Heart right ventricle (tissue), 16 donors: ENCODE measurements around the gene CLEC9A. TPM values are rescaled to one million over a fixed set of nuclear protein-coding genes. Genes with fewer than 3 reads are reported as not detected.

Experiments
- ATAC-seq, 8 donors: fragments of 200-7000 bp; cut with Tn5 transposase; one replicate each; pipeline ENCODE4 v1.9.1; 2020; ENCODE audit warnings: mild to moderate bottlenecking in 8 of 8, moderate library complexity in 8 of 8, moderate number of reproducible peaks in 1 of 8
- DNase-seq, 2 donors: peaks; one replicate each; pipeline ENCODE4 v3.0.0-alpha.2; 2020
- H3K27ac ChIP-seq, 10 donors: fragments of 200-600 bp; sonication (generic) in 2 of 10; one replicate each; pipeline versions ENCODE4 v1.5.0 to v1.8.0; 2020 to 2022; ENCODE audit warnings: mild to moderate bottlenecking in 3 of 10
- H3K27me3 ChIP-seq, 7 donors: fragments of 200-600 bp; one replicate each; pipeline ENCODE4 v1.8.0; 2021 to 2022; ENCODE audit warnings: mild to moderate bottlenecking in 2 of 7
- H3K36me3 ChIP-seq, 9 donors: fragments of 200-600 bp; sonication (generic) in 1 of 9; one replicate each; pipeline versions ENCODE4 v1.5.0 to v1.8.0; 2020 to 2022; ENCODE audit warnings: mild to moderate bottlenecking in 2 of 9
- H3K4me1 ChIP-seq, 9 donors: fragments of 200-600 bp; sonication (generic) in 1 of 9; one replicate each; pipeline versions ENCODE4 v1.5.0 to v1.8.0; 2020 to 2022; ENCODE audit warnings: mild to moderate bottlenecking in 4 of 9
- H3K4me3 ChIP-seq, 10 donors: fragments of 200-600 bp; sonication (generic) in 2 of 10; one replicate each; pipeline versions ENCODE4 v1.5.0 to v1.8.0; 2020 to 2022; ENCODE audit warnings: mild to moderate bottlenecking in 7 of 10, moderate library complexity in 2 of 10
- H3K9me3 ChIP-seq, 11 donors: fragments of 200-600 bp in 10 of 11; sonication (generic) in 2 of 11; one replicate each; pipeline versions ENCODE4 v1.5.0 to v1.8.0; 2013 to 2022; ENCODE audit warnings: mild to moderate bottlenecking in 2 of 11, control low read depth in 1 of 11, moderate library complexity in 1 of 11
- WGBS, 2 donors: extraction: QIAGEN DNeasy Blood & Tissue Kit; methylation state at CpG; one replicate each; pipeline ENCODE4 v1.1.7; 2013; ENCODE audit warnings: inconsistent platforms in 1 of 2; 5-methylcytosine and 5-hydroxymethylcytosine counted together
- intact Hi-C, 10 donors: fragments of 100-400 bp; cut with DNase I; formaldehyde crosslinking; loops; one replicate each; pipeline versions ENCODE4 v1.11.1 to v1.14.2; 2022
- polyA plus RNA-seq, 2 donors: library from polyadenylated mRNA; stranded (reverse); fragments of 200-250 nt; gene quantifications; one replicate each; pipeline ENCODE4 v1.2.3, GENCODE V29; 2013
- total RNA-seq, 10 donors: library from RNA; stranded (reverse); fragmentation: NEBNext Ultra II Directional in 3 of 10; extraction: Animal tissue kit (Norgen Biotek cat#: 25700) in 3 of 10; gene quantifications; one replicate each; pipeline versions ENCODE4 v1.2.1 to v1.2.4, GENCODE V29; 2021 to 2023
- TF ChIP-seq, protein P1 (sequence below), 9 donors: fragments of 200-600 bp; sonication (generic) in 2 of 9; IDR thresholded peaks; one replicate each; pipeline versions ENCODE4 v1.5.0 to v1.8.0; 2021 to 2022; ENCODE audit warnings: antibody characterized with exemption in 9 of 9, mild to moderate bottlenecking in 5 of 9, moderate library complexity in 1 of 9
- donor health status: Arrhythmogenic right ventricular cardiomyopathy.
- donor health status: ischemic (EF 13 %, LVEDD 7.1; RV severe dilation, severe dysfunction).
- donor health status: healthy with polysubstance abuse.
- donor health status: DM: no; HTN: yes; CAD: no.
- donor health status: DM: no; HTN: no; CAD: no.
- donor health status: ischemic (EF 25% LVEDD 6.9; RV normal size, moderate dysfunction).
- donor health status: ischemic (EF 25% LVEDD 5.7; RV mildly dilated, moderate dysfunction).
- donor health status: healthy.
- donor health status: DM: yes; HTN: yes; CAD: no.
- donor health status: Ischemic cardiomyopathy.
- donor health status: ischemic (EF 35%, LVEDD 5.7; RV mildly dilated, moderate dysfunction).
- donor health status: nonischemic (EF 11% LVEDD 7.7; RV severe dilation, severe dysfunction).
- donor health status: DM: yes; HTN: yes; CAD: no.
- donor health status: PGD.
- donor health status: ischemic (EF 29% LVEDD 5.4; RV normal size, mild dysfunction).
- donor health status: nonischemic (EF 23%, LVEDD 6.1; RV moderate dilation, normal function).

Gene CLEC9A
- total and polyA plus RNA-seq, 12 donors = 0.04 to 0.37 (median 0.18) TPM; not detected in 8

DNA sequence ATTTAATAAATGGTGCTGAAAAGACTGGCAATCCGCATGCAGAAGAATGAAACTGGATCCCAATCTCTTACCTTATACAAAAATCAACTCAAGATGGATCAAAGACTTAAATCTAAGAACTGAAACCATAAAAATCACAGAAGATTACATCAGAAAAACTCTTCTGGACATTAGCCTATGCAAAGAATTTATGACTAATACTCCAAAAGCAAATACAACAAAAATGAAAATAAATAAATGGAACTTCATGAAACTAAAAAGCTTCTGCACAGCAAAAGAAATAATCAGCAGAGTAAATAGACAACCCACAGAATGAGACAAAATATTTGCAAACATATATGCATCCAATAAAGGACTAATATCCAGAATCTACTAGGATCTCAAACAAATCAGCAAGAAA lies 82.6 kb downstream of the CLEC9A start:
- Histone ChIP-seq H3K9me3 (peaks cover 0 to 7% (median 0%) of the 10 kb centered on the region in 11 donors), H3K27me3 (no peaks in the 10 kb centered on the region), H3K27ac (no peak overlapping the region), H3K4me1 (no peaks in the 10 kb centered on the region), H3K36me3 (peaks cover 0 to 15% (median 0%) of the 10 kb centered on the region in 9 donors), H3K4me3 (no peak overlapping the region)
- ATAC-seq (no peak), DNase-seq (no peak)
- WGBS, 2 donors = 96 to 97% methylated on average over 1 of the region's 1 CpG
- intact Hi-C loops = no loop called here
- TF ChIP-seq, protein P1, sequence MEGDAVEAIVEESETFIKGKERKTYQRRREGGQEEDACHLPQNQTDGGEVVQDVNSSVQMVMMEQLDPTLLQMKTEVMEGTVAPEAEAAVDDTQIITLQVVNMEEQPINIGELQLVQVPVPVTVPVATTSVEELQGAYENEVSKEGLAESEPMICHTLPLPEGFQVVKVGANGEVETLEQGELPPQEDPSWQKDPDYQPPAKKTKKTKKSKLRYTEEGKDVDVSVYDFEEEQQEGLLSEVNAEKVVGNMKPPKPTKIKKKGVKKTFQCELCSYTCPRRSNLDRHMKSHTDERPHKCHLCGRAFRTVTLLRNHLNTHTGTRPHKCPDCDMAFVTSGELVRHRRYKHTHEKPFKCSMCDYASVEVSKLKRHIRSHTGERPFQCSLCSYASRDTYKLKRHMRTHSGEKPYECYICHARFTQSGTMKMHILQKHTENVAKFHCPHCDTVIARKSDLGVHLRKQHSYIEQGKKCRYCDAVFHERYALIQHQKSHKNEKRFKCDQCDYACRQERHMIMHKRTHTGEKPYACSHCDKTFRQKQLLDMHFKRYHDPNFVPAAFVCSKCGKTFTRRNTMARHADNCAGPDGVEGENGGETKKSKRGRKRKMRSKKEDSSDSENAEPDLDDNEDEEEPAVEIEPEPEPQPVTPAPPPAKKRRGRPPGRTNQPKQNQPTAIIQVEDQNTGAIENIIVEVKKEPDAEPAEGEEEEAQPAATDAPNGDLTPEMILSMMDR (IDR thresholded peaks at IDR 0.05) = no peak

DNA sequence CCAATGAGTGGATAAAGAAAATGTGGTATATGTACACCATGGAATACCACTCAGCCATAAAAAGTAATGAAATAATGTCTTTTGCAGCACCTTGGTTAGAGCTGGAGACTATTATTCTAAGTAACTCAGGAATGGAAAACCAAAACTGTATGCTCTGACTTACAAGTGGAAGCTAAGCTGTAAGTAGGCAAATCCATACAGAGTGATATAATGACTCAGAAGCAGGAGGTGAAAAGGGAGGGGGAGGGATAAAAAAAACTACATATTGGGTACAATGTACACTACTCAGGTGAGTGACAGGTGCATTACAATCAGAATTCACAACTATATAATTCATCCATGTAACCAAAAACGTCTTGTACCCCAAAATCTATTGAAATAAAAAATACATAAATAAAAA lies 83.4 kb downstream of the CLEC9A start:
- 54 to 62% methylated on average over 1 of the region's 1 CpG for WGBS, 2 donors
- intact Hi-C loops = no loop called here
- Histone ChIP-seq H3K27me3 (no peaks in the 10 kb centered on the region), H3K9me3 (peaks cover 0 to 7% (median 0%) of the 10 kb centered on the region in 11 donors), H3K36me3 (peaks cover 0 to 20% (median 0%) of the 10 kb centered on the region in 9 donors), H3K27ac (no peak overlapping the region), H3K4me1 (no peaks in the 10 kb centered on the region), H3K4me3 (no peak overlapping the region)
- TF ChIP-seq, protein P1 (IDR thresholded peaks at IDR 0.05) = no peak
- DNase-seq = no peak
- no peak for ATAC-seq

DNA sequence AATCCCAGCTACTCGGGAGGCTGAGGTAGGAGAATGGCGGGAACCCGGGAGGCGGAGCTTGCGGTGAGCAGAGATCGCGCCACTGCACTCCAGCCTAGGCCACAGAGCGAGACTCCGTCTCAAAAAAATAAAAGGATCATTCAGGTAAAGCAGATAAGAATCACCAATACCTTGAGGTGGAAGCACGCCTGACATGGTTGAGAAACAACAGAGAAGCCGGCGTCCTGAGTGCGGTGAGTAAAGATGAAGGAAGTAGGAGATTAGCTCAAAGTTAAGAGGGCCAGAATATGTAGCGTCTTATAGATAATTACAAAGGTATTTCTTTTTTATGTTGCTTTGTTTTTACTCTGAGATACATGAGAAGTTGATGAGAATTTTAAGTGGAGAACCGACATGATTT lies 84.8 kb downstream of the CLEC9A start:
- 88 to 93% methylated on average over 15 of the region's 15 CpGs for WGBS, 2 donors
- no peak for ATAC-seq
- intact Hi-C loops = no loop called here
- DNase-seq = no peak
- peaks cover 0 to 7% (median 0%) of the 10 kb centered on the region in 11 donors for H3K9me3 ChIP-seq
- H3K36me3 ChIP-seq = peaks cover 0 to 20% (median 0%) of the 10 kb centered on the region in 9 donors
- peaks cover 0 to 5% (median 0%) of the 10 kb centered on the region in 9 donors for H3K4me1 ChIP-seq
- TF ChIP-seq, protein P1 (IDR thresholded peaks at IDR 0.05) = no peak
- H3K27me3 ChIP-seq = no peaks in the 10 kb centered on the region
- H3K27ac ChIP-seq = no peak overlapping the region
- no peak overlapping the region for H3K4me3 ChIP-seq

Other genes with a start within 250 kb of the CLEC9A start
- gene KLRF1, start 203.2 kb upstream of the CLEC9A start, total RNA-seq = 1 to 10 TPM in 1 of 10 donors, under 1 TPM in 3, not detected in 6; 0.19 to 1.8 (median 0.40) TPM
- 1 to 10 TPM in 1 of 2 donors, under 1 TPM in 1; 0.19 to 2.3 TPM for gene KLRF1, start 203.2 kb upstream of the CLEC9A start, polyA plus RNA-seq
- 10 to 100 TPM in 1 of 10 donors, 1 to 10 TPM in 9; 2.6 to 13.9 (median 3.8) TPM for gene CLEC2B, start 161.3 kb upstream of the CLEC9A start, total RNA-seq
- gene CLEC2B, start 161.3 kb upstream of the CLEC9A start, polyA plus RNA-seq = 10 to 100 TPM in 1 of 2 donors, 1 to 10 TPM in 1; 4.6 to 10.3 TPM
- gene KLRF2, start 149.2 kb upstream of the CLEC9A start, total RNA-seq = not detected
- gene KLRF2, start 149.2 kb upstream of the CLEC9A start, polyA plus RNA-seq = not detected
- not detected for gene CLEC2A, start 98.3 kb upstream of the CLEC9A start, total RNA-seq
- not detected for gene CLEC2A, start 98.3 kb upstream of the CLEC9A start, polyA plus RNA-seq
- 1 to 10 TPM in 4 of 10 donors, under 1 TPM in 5, not detected in 1; 0.20 to 8.9 (median 0.85) TPM for gene CLEC12A, start 59.3 kb upstream of the CLEC9A start, total RNA-seq
- under 1 TPM; 0.66 to 0.94 TPM for gene CLEC12A, start 59.3 kb upstream of the CLEC9A start, polyA plus RNA-seq
- gene CLEC1B, start 31.6 kb upstream of the CLEC9A start, total RNA-seq = not detected
- under 1 TPM in 1 of 2 donors, not detected in 1; 0.04 TPM for gene CLEC1B, start 31.6 kb upstream of the CLEC9A start, polyA plus RNA-seq
- under 1 TPM in 1 of 10 donors, not detected in 9; 0.81 TPM for gene CLEC12B, start 20.1 kb upstream of the CLEC9A start, total RNA-seq
- gene CLEC12B, start 20.1 kb upstream of the CLEC9A start, polyA plus RNA-seq = not detected
- 1 to 10 TPM; 1.2 to 6.6 (median 2.7) TPM for gene CLEC1A, start 68.3 kb downstream of the CLEC9A start, total RNA-seq
- 1 to 10 TPM; 4.3 to 4.8 TPM for gene CLEC1A, start 68.3 kb downstream of the CLEC9A start, polyA plus RNA-seq
- gene CLEC7A, start 99.5 kb downstream of the CLEC9A start, total RNA-seq = 10 to 100 TPM in 1 of 10 donors, 1 to 10 TPM in 7, under 1 TPM in 2; 0.94 to 15.2 (median 1.8) TPM
- 1 to 10 TPM; 1.0 to 1.9 TPM for gene CLEC7A, start 99.5 kb downstream of the CLEC9A start, polyA plus RNA-seq
- 1 to 10 TPM in 2 of 10 donors, under 1 TPM in 7, not detected in 1; 0.26 to 2.2 (median 0.49) TPM for gene OLR1, start 141.4 kb downstream of the CLEC9A start, total RNA-seq
- under 1 TPM in 1 of 2 donors, not detected in 1; 0.07 TPM for gene OLR1, start 141.4 kb downstream of the CLEC9A start, polyA plus RNA-seq
- gene TMEM52B, start 148.3 kb downstream of the CLEC9A start, total RNA-seq = not detected
- gene TMEM52B, start 148.3 kb downstream of the CLEC9A start, polyA plus RNA-seq = under 1 TPM in 1 of 2 donors, not detected in 1; 0.03 TPM
- gene GABARAPL1, start 182.2 kb downstream of the CLEC9A start, total RNA-seq = 100 to 1,000 TPM; 285 to 512 (median 413) TPM
- gene GABARAPL1, start 182.2 kb downstream of the CLEC9A start, polyA plus RNA-seq = 100 to 1,000 TPM; 111 to 177 TPM